COLO668 (cell line): ENCODE measurements around the gene PAWR.

Experiments used
- DNase-seq: peaks from one replicate; lab custom pipeline; 2025; ENCODE audit not compliant: unreplicated experiment; lab: John Stamatoyannopoulos, UW

The PAWR gene

DNA sequence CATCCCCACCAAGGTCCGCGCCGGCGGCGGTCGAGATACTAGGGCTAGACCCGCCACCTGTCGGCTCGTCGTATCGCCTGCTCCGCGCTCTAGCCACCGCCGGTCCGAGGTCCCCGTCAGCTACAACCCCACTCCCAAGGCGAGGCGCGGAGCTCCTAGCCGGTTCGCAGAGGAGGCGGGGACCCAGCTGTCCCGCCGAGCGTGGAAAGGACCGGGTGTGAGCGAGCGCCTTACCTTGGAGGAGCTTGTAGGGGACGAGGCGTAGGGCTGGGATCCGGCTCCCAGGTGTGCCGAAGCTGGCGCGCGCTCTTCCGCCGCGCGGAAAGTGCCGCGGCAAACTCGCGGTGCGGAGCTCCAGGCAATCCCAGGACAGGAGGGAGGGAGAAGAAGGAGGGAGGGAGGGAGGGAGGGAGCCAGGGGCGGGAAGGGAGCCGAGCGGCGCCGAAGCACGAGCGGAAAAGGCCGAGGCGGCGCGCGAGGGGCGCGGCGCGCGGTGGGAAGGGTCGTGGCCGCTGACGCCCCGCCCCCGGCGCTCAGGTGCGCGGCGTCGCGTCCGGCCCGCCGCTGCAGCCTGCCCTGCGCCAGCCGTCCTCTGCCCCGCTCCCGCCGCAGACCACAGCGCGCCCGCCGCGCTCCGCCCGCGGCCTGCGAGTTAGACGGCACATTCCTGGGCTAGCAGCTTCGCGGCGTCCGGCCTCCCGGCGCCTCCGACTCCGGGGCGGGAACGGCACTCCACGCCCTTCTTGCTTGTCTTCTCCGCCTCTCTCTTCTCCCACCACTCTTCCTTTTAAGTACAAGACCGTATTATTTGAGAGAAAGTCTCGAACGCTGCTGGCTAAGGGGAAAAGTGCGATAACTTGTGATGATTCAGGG is at the start of gene PAWR:
Gene PAWR (minus strand): TSS at position 327 of the 873 bp plus-strand sequence. CDS start 720 bp downstream, outside the sequence.
- peak; percentile 98 for DNase-seq

DNA sequence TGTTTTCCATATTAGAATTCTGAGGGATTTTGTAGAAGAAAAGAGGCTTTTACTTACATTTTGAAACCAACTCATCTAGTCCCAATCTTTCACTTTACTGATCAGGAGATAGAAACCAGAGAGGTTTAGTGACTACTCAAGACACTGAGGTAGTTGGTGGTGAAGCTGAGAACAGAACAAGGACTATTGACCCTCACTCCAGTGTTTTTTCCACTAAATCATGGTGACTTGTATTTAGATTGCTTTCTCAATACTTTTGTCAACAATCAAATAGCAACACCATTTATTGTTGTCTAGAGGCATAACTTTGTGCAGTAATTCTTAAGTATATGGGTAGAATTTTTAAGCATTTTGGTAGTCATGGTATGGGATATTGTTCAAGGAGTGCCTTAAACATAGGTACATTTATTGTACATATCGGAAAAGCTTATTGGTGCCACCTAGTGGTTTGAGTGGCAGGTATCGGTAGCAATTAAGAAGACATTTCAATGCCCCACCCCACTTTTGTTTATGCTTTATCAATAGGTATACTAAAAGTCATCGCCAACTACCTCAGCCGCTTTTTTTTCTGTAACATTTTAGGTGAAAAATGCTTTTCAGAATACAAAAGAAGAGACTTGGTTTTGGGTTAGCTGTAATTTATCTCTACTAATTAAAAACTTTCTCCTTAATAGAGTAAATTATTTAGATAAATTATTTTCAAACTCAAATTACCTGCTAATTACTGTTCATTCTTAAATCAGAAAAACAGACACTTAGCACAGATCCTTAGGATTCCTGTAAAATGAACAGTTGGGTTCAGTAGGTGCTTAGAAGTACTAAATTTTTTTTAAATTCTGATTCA is 47.3 kb upstream of the PAWR start:
- DNase-seq: peak; percentile 63

DNA sequence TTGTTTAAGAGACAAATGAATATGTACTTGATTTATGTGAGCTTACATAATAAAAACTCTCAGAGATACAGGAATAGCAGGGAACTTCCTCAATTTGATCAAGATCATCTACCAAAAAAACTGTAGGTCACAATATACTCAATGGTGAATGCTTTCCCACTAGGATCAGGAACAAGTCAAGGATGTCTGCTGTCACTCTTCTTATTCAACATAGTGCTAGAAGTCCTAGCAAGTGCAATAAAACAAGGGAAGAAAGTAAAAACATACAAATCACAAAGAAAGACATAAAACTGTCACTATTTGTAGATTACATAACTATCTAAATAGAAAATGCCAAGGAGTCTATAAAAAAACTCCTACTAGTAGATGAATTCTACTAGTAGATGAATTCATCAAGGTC is 41.9 kb upstream of the PAWR start:
- no peak for DNase-seq

- DNase-seq: no peak
Measured at GRCh38 chr12:79725987-79726386, 35.2 kb upstream of the PAWR start.

DNA sequence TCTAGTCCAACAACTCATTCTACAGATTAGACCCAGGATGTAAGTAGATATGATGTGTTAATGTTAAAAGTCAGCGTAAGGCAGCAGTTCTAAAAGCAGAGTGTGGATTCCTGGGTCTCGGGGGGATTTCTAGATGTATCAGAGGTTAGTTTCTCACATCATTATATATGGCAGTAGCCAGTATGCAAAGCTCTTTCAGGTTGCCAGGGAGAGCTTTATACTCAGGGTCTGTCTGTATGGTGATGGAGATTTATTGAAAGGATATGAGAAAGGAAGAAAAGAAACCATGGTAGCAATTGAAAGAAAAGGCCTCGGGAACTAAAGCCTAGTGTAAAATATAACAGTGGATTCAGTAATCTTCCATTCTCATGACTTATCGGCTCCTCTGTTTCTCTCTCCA is 26.2 kb upstream of the PAWR start:
- DNase-seq: no peak

- DNase-seq: no peak
Measured at GRCh38 chr12:79715308-79715707, 24.5 kb upstream of the PAWR start.

DNA sequence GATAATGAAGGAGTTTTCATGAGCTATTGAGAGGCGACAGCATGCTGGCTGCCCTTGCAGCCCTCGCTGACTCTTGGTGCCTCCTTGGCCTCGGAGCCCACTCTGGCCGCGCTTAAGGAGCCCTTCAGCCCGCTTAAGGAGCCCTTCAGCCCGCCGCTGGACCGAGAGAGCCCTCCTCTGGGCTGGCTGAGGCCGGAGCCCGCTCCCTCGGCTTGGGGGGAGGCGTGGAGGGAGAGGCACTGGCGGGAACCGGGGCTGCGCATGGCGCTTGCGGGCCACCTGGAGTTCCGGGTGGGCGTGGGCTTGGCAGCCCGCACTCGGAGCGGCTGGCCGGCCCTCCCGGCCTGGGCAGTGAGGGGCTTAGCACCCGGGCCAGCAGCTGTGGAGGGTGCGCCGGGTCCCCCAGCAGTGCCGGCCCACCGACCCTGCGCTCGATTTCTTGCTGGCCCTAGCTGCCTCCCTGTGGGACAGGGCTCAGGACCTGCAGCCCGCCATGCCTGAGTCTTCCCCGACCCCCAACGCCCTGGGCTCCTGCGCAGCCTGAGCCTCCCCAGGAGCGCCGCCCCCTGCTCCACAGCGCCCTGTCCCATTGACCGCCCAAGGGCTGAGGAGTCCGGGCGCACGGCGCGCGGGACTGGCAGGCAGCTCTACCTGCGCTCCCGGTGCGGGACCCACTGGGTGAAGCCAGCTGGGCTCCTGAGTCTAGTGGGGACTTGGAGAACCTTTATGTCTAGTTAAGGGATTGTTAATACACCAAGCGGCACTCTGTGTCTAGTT is 20.1 kb upstream of the PAWR start:
- no peak for DNase-seq

- no peak for DNase-seq
Measured at GRCh38 chr12:79707830-79708229, 17.1 kb upstream of the PAWR start.

DNA sequence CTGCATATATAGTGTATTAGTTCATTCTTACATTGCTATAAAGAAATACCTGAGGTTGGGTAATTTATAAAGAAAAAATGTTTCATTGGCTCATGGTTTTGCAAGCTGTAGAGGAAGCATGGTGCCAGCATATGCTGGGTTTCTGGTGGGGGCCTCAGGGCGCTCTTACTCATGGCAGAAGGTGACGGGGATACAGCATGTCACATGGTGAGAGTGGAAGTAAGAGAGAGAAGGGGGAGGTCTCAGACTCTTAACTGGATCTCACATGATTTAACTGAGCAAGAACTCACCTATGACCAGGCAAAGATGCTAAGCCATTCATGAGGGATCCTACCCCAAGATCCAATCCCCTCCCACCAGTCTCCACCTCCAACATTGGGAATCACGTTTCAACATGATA is 15.9 kb upstream of the PAWR start:
- DNase-seq: no peak

DNA sequence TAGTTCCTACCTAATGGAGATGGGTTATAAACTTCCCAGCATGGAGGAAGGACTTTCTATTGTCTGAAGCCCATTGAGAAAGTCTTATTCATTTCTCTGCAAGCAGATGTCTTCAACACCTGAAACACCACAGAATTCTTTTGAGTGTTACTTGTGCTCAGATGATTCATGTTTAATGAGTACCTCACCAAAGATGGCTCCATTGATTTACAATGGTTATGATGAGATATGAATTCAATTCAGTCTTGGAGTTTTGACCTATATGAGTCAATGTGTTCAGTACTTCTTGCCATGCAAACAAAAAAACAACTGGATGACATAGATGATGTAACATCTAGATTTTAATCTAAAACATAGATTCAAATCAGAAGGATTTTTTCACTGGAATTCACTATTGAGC is 15.4 kb upstream of the PAWR start:
- no peak for DNase-seq

GRCh38 chr12:79698966-79699365 is 8.2 kb upstream of the PAWR start:
- DNase-seq: no peak

- no peak for DNase-seq
Measured at GRCh38 chr12:79696416-79696815, 5.7 kb upstream of the PAWR start.

- no peak for DNase-seq
Measured at GRCh38 chr12:79692860-79693577, 2.3 kb upstream of the PAWR start.

GRCh38 chr12:79691511-79692248 is 916 bp upstream of the PAWR start:
- DNase-seq: no peak

- DNase-seq: peak; percentile 83
Measured at GRCh38 chr12:79690142-79690637, 574 bp downstream of the PAWR start.

DNA sequence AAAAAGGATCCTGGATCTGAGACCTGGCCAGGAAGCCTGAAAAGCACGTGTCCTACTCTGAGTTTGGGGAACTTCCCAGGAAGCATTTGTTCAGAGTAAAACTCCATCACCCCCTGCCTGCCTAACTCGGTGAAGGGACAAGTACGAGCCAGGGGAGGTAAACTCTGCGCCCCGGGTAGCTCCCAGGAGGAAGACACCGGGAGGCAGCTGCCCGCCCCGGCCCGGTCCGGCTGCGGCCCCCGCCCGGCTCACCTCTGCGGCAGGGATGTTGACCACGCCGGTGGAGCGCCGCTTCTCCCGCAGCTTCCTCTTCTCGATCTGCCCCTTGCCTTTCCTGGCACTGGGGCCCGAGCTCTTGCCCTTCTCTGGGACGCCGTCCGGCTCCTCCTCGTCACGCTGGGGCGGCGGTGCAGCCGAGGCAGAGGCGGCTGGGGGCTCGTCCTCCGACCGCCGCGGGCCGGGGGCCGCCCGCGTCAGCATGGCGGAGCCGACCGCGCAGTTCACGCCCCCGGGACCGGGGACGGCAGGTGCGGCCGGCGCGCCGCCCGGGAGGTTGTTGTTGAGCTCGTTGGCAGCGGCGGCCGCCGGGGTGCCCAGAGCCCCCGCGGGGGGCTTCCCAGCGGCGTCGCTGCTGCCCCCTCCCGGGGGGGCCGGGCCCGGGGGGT is 1.2 kb downstream of the PAWR start:
- peak; percentile 83 for DNase-seq

GRCh38 chr12:79689061-79689476 is 1.7 kb downstream of the PAWR start:
- no peak for DNase-seq

DNA sequence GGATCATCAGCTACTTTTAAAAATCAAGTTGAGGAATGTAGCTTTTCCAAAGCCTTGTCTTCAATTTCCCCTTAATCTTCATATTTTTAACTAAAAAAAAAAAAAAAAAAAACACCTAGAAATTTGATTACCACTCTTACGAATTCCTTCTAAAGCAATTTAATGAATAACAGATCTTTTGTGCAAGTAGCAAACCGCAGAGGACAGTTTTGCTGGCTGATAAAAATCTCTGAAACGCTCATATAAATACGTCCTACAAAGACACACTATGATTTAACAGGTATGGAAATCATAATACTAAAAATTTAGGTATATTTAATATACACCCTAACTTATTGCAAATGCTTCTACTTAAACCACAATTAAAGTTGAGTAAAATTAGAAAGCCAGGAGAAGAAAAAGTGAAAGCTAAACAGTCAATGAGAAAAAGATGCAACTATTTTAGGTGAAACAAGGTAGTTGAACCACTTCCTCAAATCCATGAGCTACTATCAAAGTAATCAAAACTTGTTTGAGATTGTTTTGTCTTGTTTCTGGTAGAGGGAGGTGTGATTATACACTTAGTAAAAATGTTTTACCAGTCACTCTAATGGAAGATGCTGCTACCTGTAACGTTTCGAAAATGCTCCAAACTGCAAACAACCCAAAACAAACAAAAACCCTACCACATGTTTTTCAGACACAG is 2.2 kb downstream of the PAWR start:
- no peak for DNase-seq
